Measurements from ENCODE around the gene RASA3.

Gene RASA3

GRCh38 chr13:113982296-113982661, 150.1 kb downstream of the RASA3 start:
- Histone ChIP-seq H3K36me3 (peaks cover 52 to 56% (median 55%) of the 10 kb centered on the region in 11 experiments), H4K20me1 (peaks cover 0 to 51% (median 12%) of the 10 kb centered on the region in 11 experiments; a peak in 14 of 22 replicates), H3K4me2 (no peak overlapping the region), H3K9me3 (replicated peaks in 1 of 11) (no peaks in the 10 kb centered on the region), H3K4me1 (peaks cover 0 to 2% (median under 1%) of the 10 kb centered on the region in 10 experiments; a peak in 3 of 20 replicates), H3K9ac (no peak overlapping the region), H3K27me3 (no peaks in the 10 kb centered on the region), H3K4me3 (no peak overlapping the region), H3K27ac (no peak overlapping the region)
- TF ChIP-seq Cebpa-rat (IDR thresholded peaks at IDR 0.05), result no peak

DNA sequence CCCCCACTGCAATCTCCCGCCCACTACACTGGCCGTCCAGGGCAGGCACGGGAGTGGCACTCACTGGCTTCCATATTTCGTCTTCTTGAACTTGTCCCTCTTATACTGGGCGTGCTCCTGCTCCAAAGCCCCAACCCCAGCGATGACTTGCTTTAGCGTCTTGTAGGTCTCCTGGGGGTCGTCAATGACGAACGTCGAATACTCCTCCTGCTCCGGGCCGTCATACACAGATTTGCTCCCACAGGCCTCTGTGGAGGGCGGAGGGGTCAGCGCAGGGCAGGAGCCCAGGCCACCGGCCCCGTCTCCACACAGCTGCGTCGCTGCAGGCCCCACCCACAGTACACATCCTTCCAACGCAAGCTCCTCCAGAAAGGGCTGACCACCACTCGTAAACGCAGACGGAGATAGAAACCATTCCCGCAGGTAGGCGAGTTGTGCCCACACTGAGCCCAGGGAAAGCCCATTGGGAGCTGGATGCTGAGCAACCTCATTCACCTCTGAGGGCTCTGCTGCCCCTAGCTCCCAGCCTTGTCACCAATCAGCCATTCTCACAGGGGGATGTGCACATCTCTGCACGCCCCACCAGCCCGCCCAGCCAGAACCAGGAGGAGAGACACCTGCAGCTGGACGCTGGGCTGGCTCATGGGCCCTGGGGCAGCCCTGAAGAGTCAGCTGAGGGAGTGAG, 150.7 kb downstream of the RASA3 start:
- Histone ChIP-seq H3K27me3 (no peaks in the 10 kb centered on the region), H3K4me1 (peaks cover 0 to 7% (median 3%) of the 10 kb centered on the region in 10 experiments; a peak in 3 of 20 replicates), H4K20me1 (peaks cover 0 to 56% (median 13%) of the 10 kb centered on the region in 11 experiments; a peak in 16 of 22 replicates), H3K4me3 (no peak overlapping the region), H3K9ac (no peak overlapping the region), H3K27ac (no peak overlapping the region), H3K36me3 (peaks cover 57 to 61% (median 60%) of the 10 kb centered on the region in 11 experiments), H3K4me2 (no peak overlapping the region), H3K9me3 (replicated peaks in 1 of 11) (no peaks in the 10 kb centered on the region)
- no peak for TF ChIP-seq Cebpa-rat (IDR thresholded peaks at IDR 0.05)

- Histone ChIP-seq H3K4me2 (no peak overlapping the region), H3K36me3 (peaks cover 60 to 66% (median 63%) of the 10 kb centered on the region in 11 experiments), H3K9ac (no peak overlapping the region)
These were observed 151.2 kb downstream of the RASA3 start for GRCh38 chr13:113981194-113981605.

GRCh38 chr13:113980489-113981064, 151.8 kb downstream of the RASA3 start:
- Histone ChIP-seq H3K9ac (no peak overlapping the region), H3K4me3 (no peak overlapping the region), H3K27ac (no peak overlapping the region), H3K9me3 (replicated peaks in 1 of 11) (no peaks in the 10 kb centered on the region), H3K36me3 (peaks cover 62 to 70% (median 67%) of the 10 kb centered on the region in 11 experiments), H3K4me2 (no peak overlapping the region), H3K27me3 (no peaks in the 10 kb centered on the region), H3K4me1 (peaks cover 0 to 11% (median 3%) of the 10 kb centered on the region in 10 experiments; a peak in 3 of 20 replicates), H4K20me1 (peaks cover 0 to 63% (median 15%) of the 10 kb centered on the region in 11 experiments; a peak in 16 of 22 replicates)
- no peak for TF ChIP-seq Cebpa-rat (IDR thresholded peaks at IDR 0.05)

More at GRCh38 chr13:113981194-113981605, 151.2 kb downstream of the RASA3 start:
- Histone ChIP-seq H3K4me1 (peaks cover 0 to 11% (median 3%) of the 10 kb centered on the region in 10 experiments; a peak in 3 of 20 replicates), H3K4me3 (no peak overlapping the region), H3K27me3 (no peaks in the 10 kb centered on the region), H4K20me1 (peaks cover 0 to 59% (median 15%) of the 10 kb centered on the region in 11 experiments; a peak in 16 of 22 replicates), H3K9me3 (replicated peaks in 1 of 11) (no peaks in the 10 kb centered on the region), H3K27ac (no peak overlapping the region)
- TF ChIP-seq Cebpa-rat (IDR thresholded peaks at IDR 0.05), result no peak

DNA sequence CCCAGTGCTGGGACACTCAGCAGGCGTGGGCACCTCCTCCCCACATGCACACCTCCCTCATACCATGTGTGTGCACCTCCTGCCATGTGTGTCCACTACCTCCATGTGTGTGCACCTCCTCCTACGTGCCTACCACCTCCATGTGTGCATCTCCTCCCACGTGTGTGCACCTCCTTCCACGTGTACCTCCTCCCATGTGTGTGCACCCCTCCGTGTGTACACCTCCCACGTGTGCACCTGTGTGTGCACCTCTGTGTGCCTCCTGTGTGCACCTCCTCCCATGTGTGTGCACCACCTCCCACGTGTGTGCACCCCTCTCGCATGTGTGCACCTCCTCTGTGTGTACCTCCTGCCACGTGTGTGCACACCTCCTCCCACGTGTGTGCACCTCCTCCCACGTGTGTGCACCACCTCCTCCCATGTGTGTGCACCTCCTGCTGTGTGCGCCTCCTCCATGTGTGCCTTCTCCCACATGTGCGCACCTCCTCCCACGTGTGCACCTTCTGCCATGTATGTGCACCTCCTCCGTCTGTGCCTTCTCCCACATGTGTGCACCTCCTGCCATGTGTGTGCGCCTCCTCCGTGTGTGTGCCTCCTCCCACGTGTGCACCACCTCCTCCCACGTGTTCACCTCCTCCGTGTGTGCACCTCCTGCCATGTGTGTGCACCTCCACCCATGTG, 152.5 kb downstream of the RASA3 start:
- H4K20me1 ChIP-seq, result peaks cover 0 to 69% (median 15%) of the 10 kb centered on the region in 11 experiments; a peak in 16 of 22 replicates
- no peaks in the 10 kb centered on the region for H3K27me3 ChIP-seq
- peaks cover 69 to 76% (median 74%) of the 10 kb centered on the region in 11 experiments for H3K36me3 ChIP-seq
- H3K4me3 ChIP-seq, result no peak overlapping the region
- H3K4me1 ChIP-seq, result peaks cover 0 to 11% (median 3%) of the 10 kb centered on the region in 10 experiments; a peak in 3 of 20 replicates
- no peak overlapping the region for H3K9ac ChIP-seq
- no peak for TF ChIP-seq Cebpa-rat (IDR thresholded peaks at IDR 0.05)
- no peak overlapping the region for H3K27ac ChIP-seq
- H3K4me2 ChIP-seq, result no peak overlapping the region
- H3K9me3 ChIP-seq (replicated peaks in 1 of 11), result no peaks in the 10 kb centered on the region

- Histone ChIP-seq H3K36me3 (peaks cover 76 to 84% (median 80%) of the 10 kb centered on the region in 11 experiments), H3K4me1 (peaks cover 0 to 11% (median 3%) of the 10 kb centered on the region in 10 experiments; a peak in 3 of 20 replicates), H3K9me3 (replicated peaks in 1 of 11) (no peaks in the 10 kb centered on the region), H3K9ac (no peak overlapping the region), H3K4me2 (no peak overlapping the region), H4K20me1 (peaks cover 0 to 77% (median 15%) of the 10 kb centered on the region in 11 experiments; a peak in 16 of 22 replicates), H3K27me3 (no peaks in the 10 kb centered on the region), H3K4me3 (no peak overlapping the region), H3K27ac (no peak overlapping the region)
- no peak for TF ChIP-seq Cebpa-rat (IDR thresholded peaks at IDR 0.05)
These were observed 153.5 kb downstream of the RASA3 start for GRCh38 chr13:113978741-113979481.

DNA sequence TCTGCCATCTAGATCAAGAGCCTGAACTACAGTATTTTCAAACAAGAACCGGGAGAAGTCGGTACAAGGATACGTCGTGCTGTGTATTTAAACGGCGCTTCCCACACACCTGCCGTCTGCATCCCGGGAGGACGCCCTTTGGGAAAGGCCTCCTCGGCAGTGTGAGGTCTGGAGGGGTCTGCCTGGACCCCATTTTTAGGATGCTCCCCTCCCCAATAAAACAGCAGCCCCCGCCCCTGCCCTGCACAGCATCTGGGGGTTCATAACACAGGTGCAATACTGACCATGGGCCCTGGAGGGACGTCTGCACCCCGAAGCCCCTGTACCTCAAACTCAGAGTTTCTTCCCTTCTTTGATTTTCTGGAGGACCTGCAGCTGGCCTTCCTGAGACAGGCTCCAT, 154.4 kb downstream of the RASA3 start:
- H3K4me1 ChIP-seq, result peaks cover 0 to 11% (median 3%) of the 10 kb centered on the region in 10 experiments; a peak in 3 of 20 replicates
- H3K27me3 ChIP-seq, result no peaks in the 10 kb centered on the region
- no peak overlapping the region for H3K9ac ChIP-seq
- H4K20me1 ChIP-seq, result peaks cover 0 to 86% (median 15%) of the 10 kb centered on the region in 11 experiments; a peak in 16 of 22 replicates
- H3K27ac ChIP-seq, result no peak overlapping the region
- no peak overlapping the region for H3K4me3 ChIP-seq
- no peak overlapping the region for H3K4me2 ChIP-seq
- TF ChIP-seq Cebpa-rat (IDR thresholded peaks at IDR 0.05), result no peak
- H3K36me3 ChIP-seq, result peaks cover 79 to 93% (median 90%) of the 10 kb centered on the region in 11 experiments
- no peaks in the 10 kb centered on the region for H3K9me3 ChIP-seq (replicated peaks in 1 of 11)

Data from BLaER1 treated with 17β-estradiol and CSF1 and Interleukin-3, amounts not matched to agents 10 nM and 100 nM (cell line).